Activated CD8-positive, alpha-beta memory T cell treated with anti-CD3 and anti-CD28 coated beads, Interleukin-2, amount 50 U/mL, for 24 hours (primary cell): ENCODE results near the gene NTRK3.

ENCODE experiments used
- DNase-seq: peaks from one replicate; pipeline ENCODE4 v3.0.0-alpha.2; 2020; ENCODE audit errors: extremely low read depth

Gene NTRK3

DNA sequence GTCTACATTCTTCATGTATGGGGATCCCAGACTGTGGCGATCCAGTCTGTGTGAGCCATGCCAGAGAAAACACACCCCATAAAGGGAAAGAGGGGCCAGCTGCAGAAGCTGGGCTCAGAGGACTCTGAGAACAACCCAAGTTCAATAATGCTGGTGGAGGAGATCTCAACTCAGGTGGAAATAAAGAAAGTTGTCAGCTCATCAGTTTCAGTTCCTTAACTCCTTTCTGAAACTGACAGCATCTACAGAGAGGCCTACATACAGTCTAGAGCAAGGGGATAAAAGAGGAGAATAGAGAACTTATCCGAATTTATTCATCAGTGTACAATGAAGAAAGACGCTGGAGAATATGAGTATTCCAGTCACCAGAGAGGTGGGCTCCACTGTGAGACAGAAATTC lies 77.0 kb downstream of the NTRK3 start:
- no peak for DNase-seq

DNA sequence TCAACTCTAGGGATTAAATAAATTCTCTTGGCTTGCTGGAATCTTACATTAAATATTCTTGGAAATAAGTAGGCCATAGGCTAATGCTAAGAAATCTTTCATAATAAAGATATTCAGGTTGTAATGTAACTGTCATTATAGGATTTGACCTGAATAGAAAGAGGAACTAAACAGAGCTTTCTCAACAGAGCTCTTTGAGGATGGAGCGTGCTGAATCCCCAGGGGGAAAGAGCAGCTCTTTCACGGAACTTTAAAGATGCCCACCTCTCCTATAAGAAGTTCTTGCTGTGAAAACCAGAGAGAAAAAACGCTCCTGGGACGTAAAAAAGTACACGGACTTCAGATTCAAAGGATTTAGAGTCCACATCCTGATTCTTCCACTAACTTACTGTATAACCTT lies 77.9 kb downstream of the NTRK3 start:
- DNase-seq, result no peak

DNA sequence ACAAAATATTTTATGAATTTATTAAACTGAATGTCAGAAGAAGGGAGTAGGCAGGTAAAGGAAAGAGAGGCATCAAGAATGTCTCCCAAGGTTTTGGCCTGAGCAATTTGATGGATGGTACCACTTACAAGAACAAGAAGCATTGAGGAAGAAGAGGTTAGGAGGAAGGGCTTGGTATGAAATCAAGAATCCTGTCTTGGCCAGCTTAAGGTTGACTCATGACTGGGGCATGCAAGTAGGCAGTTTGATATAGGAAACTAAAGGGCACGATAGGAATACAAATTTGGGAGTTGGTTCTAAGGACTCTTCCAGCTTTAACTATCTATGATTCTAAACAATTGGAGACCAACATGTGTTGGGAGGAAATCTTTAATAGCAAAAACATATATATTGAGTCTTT lies 79.1 kb downstream of the NTRK3 start:
- no peak for DNase-seq

DNA sequence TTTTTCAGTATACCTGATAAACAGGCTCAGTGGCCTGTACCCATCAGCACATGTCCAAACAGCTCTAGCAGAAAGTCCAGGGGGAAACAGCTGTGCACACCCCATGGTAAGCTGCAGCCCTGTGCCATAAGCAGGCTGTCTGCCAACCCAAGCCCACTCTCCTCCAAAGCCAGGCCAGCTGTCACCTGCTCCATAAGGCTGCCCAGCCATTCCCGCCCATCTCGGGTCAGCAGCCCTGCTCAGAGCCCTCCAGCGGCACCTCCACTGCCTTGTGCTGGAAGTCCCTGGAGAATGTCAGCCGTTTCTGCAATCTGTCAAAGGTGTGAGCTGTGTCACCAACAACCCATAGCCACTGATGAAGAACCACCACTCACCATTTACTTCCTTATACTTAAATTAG lies 82.0 kb downstream of the NTRK3 start:
- DNase-seq, result no peak

DNA sequence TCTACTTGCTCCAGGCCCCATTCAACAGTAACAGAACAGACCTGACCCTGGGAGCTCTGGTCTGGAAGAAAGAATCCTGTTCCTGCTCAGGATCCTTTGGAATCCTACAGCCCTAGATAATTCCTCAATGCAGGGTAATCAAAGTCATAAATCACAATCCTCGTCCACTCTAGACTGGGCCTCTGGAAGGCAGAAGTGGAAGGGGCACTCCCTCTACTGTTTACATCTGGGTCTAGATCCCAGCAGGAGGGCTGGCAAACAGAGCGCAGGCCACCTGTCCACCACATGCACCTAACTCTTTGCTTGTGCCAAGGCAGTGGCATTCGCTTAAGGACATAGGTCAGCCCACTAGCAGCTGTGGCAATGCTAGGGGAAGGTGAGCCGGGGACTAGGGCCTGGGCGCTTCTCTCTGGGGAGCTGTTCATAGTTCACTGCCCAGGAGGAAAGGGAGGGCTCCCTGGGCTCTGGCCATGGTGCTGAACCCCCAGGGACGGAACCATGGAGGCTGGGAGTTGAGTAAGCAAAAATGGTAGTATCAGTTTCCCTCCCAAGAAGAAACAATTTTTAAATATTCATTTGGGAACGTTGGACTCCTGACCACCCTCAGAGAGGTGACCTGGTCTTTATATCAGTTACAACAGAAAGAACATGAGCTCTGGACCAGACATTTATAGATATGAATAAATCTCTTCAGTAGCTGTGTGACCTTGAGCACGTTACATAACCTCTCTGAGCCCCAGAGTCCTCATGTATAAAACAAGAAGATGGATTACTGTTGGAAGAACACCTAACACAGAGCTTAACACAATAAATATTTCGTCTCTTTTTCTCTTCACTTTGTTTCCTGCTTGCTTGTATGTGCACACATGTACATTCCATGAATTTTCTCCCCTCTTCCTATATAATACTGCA lies 90.2 kb downstream of the NTRK3 start:
- DNase-seq, result no peak

DNA sequence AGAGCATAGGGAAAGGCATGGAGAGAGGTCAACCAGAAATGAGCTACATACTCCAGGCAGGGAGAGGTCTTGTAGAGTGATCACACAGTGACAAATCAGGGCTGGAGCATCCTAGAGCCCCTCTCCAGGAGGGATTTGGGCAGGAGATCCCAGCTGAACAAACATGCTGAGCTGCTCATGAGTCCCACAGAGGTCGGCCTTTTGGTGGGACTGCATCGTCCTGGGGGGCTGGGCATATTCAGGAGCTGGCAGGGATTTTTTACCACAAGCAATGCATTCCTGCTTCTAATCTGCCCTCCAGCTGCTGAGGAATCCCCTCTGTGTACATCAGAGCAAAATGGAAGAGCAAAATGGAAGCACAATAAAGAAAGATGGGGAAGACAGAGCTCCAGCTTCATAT lies 94.9 kb downstream of the NTRK3 start:
- no peak for DNase-seq

DNA sequence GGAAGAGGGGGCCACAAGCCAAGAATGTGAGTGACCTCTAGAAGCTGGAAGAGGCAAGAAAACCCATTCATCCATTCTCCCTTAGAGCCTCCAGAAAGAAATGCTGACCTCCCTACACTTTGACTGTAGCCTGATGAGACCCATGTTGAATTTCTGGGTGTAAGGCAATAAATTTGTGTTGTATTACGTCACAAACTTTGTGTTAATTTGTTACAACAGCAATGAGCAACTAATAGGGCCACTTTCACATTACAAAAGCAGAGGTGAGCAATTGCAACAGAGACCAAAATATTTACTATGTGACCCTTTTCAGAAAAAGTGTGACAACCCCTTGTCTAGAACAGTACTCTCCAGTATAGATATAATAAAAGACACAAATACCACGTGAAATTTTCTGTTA lies 101.2 kb downstream of the NTRK3 start:
- DNase-seq, result no peak

DNA sequence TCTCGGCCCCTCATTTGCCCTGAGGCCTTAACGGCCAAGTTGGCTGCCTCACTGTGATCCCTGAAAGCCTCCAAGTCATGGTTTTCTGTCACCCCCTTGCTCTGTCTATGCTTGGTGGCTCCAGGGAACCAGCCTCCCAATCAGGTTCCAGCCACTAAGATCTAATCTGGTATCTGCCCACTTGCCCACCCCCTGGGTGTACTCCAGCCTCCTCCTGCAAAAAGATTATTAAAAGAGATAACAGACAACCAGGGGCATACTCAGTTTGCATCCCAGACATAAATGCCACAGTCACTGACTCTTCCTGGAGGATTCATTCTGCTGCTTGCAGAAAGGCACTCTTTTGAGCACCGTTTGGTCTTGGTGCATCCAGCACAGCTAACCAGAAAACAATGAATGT lies 103.9 kb downstream of the NTRK3 start:
- DNase-seq, result no peak

DNA sequence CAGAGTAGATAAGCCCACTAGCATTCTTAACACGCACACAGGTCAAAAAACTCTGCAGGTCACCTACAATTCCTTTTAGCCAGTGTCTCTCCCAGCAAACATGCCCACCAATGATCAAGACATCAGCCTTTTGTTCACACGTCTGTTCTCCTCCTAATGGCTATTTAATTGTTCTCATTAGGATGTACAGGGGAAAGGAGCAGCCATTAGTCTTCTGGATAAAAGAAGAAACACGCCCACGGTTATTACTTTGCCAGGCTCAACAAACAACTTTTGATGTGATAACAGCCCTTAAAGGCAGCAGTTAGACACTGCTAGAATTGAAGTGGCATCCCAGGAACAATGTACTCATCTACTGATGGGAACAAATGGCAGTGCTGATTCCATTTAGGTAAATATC lies 108.8 kb downstream of the NTRK3 start:
- DNase-seq, result no peak

DNA sequence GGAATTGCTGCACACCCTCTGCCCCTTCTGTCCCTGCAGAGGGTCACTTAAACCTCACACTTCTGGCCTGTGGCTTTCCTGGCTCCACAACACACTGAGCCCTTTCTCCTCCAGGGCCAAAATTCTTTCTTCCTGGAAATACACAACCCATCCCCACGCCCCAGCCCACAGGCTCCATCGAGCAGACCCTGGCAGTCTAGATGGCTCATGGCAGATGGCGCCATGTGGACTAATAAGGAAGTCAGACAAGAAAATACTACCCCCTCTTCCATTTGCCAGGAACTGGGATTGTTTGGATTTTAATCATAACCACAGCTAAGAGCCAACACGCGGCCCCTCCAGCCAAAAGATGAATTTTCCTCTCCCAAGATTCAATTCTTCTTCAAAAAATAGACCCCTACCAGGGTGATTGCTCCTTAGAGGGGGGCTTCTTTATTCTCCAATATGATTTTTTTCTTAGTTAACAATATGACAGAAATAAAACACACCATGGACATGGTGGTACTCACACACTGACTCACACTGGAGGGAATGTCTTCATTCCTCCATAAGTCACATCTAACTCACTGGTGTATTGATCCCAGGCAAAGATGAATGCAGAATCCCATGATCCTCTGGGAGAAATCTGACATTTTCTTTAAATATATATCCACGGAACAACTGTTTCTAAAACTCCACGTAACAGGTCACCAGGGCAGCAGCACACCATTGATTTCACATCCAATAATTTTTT lies 111.5 kb downstream of the NTRK3 start:
- DNase-seq, result no peak

DNA sequence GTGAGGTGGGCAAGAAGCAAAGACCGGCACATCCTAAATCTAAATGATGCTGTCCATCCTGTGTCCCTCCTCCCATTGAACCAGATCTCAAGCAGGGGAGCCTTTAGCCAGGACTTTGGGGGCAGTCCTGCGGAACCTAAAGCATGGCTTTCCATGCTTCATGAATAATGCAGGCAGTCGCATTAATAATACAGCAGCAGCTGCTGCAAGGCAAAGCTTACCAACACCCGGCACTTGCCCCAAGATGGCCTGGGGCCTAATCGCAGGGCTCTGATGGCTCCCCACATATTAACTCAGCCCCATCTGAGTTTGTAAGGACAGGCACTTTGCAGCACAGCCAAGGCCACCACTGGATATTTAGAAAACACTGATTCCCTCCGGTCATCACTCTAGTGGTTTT lies 114.4 kb downstream of the NTRK3 start:
- DNase-seq, result no peak

DNA sequence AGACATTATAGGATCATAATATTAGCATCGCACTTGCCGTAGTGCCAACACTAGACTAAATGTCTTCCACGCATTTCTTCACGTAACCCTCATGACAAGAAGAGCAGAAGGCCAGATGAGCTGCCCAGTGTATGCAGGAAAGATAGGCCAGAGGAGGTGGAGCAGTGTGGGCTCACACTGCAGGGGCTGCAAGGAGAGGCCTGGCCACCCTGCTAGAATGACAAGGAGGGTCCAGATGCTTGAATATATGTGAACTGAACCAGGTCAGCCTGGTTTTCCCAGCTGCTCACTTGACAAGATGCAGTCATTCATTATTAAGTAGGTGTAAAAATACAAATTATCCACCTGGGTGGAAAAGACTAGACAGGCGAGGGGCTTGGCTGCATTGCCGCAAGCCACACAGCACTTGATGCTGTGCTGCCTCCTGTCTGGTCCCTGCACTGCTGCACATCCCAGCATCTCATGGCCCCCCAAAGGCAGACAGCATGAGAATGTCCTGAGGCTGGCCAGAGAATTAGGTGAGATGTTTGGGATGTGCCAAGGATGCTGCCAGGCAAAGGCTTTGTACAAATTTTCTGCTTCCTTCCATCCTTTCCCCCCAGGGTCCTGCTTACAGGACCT lies 115.2 kb downstream of the NTRK3 start:
- DNase-seq, result no peak

DNA sequence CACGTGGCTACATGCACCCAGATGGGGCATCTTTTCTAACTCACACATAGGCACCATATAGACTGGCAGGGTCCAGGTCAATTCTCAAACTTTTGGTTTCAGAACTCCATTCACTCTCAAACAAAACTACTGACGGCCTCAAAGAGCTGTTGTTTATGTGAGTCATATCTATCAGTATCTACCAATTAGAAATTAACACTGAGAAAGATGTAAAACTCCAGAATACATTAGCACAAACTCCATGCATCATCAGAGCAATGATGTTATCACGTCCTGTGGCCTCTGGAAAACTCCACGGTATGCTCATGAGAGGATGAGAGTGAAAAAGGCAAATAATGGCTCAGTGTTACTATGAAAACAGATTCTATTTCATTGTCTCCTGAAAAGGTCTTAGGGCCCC lies 116.1 kb downstream of the NTRK3 start:
- no peak for DNase-seq

DNA sequence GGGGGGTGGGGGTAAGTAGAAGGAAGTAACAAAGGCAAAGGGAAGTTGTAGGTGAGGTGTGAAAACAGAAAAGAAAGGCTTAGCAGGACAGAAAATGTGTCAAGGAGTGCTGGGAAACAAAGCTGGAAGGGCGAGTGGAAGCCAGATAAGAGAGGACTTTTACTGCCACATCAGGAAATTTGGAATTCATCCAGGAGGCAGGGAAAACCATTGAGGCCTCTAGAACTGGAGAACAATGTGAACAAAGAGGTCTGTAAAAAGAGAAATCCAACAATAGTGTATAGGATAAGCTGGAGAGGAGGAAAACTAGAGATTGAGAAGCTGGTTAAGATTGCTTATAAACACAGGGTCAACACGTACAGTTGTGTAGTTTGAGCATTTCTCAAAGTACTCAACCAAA lies 116.6 kb downstream of the NTRK3 start:
- DNase-seq, result no peak

DNA sequence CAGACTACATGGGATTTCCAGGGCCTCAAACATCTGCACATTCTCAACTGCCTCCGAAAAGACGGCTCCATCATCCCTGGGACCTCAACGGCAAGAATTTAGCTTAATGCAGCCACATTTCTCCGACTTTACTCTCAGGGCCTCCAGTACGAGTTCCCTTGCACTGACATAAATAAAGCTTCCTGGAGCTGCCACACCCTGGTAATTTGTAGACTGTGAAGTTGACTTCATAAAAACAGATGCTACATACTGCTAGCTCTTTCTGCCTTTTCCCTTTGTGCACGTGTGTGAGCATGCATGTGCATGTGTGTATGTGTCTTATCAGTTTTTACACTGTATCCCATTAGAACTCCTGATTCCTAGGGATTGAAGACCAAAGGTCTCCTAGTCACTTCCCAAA lies 122.7 kb downstream of the NTRK3 start:
- no peak for DNase-seq

DNA sequence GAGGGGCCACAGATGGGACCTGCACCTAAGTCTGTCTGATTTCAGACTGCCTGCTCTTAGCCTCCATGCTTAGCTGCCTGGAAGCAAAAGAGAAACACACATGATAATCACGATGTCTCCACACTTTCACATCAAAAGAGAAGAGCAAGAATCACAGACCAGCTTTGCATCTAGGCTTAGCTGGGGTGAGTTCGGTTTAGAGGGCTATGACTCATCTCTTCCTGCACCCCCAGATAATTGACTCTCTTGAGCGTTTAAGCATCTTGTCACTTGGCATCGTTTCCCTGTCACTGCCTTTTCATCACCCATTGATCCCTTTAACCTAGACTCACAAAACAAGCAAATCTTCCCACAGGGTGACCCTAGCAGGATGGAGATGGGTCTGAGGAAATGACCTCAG lies 124.0 kb downstream of the NTRK3 start:
- DNase-seq, result no peak

DNA sequence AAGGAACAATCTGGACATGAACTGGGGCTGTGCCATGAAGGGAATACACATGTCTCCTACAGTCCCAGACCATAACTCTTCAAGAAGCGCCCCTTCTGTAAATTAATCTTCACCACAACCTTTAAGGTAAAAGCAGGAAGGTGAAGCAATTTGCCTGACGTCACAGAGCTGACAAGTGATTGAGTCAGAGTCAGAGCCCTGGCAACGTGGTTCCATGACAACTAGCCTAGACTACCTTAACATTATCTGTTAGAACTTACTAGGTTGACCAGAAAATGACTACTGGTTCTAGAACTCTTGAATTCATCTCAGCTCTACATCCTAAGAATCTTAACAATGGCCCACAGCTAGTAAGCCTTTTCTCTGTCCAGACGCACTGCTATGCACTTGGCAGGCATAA lies 124.6 kb downstream of the NTRK3 start:
- DNase-seq, result no peak

DNA sequence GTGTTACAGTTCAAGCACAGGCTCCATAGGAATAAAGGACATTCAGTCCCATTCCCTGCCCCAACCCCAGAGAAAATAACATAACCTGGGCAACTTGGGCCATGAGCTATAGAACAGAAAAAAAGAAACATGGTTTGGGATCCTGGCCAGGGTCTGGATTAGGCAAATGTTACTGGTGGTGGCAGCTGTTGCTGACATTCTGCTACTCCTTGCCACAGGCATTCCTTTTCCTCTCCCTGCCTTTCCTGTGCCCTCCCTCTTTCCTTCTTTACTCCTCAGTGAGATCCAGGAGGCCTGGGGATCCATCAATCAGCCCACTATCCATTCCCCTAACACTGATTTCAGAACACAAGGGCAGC lies 129.1 kb downstream of the NTRK3 start:
- no peak for DNase-seq

DNA sequence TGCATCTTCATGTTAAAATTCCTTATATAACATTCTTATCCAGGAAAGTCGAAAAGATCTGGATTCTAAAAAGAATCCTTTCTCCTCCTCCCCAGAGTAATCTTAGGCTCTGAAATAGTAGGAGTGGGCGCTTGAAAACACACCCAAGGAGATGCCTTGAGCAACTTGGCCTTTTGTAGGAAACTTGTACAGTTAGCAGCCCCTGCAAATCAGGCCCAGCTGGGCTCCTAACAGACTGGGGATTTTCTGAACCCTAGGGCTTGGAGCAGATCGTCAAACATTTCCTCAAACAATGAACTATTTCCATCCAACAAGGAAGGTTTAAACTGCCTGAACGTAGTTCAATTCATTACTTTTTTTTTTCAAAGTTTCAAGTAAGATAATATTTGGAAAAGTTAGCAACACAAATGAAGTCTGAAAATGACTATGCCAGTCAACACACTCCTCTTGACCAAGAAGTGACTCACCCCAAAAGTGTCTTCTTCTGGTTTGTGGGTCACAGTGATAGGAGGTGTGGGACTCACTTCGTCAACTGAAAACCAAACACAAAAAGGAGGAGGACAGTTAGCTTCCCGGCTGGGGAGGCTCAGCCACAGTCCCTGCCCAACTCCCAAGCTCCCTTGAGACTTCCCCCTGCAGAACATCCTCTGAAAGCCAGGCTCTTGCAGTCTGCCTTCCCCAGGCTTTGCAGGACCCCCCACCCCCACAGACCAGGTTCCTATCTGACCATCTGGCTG lies 129.7 kb downstream of the NTRK3 start:
- DNase-seq, result no peak

DNA sequence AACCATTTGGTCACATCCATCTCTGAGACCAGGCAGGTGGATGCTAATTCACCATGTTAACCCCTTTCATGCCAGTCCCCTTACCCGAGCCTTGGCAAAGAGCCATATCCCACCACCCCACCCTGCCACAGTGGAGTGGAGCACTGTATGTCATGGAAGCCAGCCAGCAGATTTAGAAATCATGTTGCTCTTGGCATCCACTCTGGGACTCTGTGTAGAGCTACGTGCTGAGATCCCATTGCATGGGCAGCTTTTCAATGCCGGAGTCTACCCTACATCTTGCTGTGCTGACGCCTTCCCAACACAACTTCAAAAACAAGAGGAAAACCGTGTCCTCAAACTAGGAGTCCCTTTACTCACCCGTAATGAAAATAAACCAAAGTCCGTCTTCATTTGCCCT lies 131.0 kb downstream of the NTRK3 start:
- no peak for DNase-seq

DNA sequence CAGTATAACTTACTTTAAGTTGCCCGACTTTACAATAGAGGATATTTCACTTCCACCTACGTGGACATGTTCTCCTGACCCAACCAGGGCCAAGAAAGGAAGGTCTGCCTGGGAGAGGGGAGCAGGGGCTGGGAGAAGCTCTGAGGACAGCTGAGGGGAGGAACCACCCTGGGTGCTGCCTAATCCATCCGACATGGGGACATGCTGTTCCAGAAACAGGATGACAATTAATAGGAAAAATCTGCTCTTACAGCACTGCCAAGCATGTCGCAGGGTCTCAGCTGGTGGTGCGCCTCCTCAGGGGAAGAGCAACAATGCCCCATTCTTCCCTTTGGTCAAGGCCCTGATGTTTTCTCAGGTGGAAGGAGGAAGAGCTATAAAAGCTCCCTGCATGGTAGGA lies 132.3 kb downstream of the NTRK3 start:
- no peak for DNase-seq

DNA sequence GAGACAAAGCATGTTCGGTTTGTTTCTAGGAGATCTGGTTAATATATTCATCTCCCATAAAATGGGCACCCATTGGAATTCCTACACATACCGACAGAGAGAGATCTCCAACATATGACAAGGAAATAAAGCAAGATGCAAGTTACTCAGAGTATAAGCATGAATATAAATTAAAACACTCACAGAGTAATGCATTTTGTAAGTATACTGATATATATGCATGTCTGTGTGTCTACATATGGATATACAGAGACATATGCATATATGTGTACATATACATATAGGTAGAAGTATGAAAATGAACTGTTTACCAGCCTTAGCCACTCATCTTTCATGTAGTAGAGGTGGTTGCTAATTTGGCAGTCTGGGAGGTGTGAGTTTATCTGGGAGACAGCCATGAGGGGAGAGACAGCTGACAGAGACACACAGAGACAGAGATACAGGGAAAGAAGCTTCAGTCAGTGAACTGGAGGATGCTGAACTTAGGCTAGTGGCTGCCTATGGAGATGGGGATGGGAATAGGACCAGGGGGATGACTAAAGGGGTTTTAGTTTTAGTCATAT lies 134.5 kb downstream of the NTRK3 start:
- no peak for DNase-seq
